Activated CD4-positive, CD25-positive, alpha-beta regulatory T cell treated with anti-CD3 and anti-CD28 coated beads, Interleukin-2, amount 50 U/mL, for 24 hours (primary cell): ENCODE measurements around the gene KNDC1.

Source experiments
- ATAC-seq, 2 donors: fragments of 150-1000 bp; cut with Tn5 transposase; one replicate each; pipeline ENCODE4 v1.10.0; 2021; ENCODE audit warnings: mild to moderate bottlenecking in 1 of 2, moderate library complexity in 1 of 2

KNDC1 gene

DNA sequence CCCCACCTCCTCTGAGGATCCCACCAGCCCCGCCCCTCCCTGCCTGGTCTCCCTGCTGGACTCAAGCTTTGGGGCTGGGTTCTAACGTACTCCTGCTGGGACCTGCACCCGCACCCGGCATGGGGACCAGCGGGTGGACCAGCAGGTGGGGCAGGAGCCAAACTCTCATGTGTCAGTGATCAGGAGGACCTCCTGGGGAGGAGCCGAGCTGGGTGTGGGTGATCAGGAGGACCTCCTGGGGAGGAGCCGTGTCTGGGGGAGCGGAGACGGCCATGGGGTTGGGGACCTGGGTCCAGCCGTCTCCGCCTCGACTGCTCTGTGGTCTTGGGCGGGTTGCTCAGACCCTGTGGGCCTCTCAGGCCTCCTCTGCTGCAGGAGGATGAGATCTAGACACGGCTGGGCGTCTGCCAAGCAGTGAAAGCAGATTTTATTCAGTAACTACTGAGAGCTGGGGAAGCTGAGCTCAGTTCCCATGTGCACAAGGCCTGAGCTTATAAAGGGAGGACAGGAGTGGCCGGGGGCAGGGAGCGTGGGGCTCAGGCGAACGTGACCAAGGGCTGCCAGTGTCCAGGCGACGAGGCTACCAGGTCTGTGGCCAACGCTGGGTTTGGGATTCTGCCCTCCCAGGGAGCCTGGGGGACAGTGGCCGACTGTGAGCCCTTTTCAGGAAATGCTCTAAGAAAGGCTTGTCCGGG lies 36.3 kb downstream of the KNDC1 start:
- no peak for ATAC-seq

DNA sequence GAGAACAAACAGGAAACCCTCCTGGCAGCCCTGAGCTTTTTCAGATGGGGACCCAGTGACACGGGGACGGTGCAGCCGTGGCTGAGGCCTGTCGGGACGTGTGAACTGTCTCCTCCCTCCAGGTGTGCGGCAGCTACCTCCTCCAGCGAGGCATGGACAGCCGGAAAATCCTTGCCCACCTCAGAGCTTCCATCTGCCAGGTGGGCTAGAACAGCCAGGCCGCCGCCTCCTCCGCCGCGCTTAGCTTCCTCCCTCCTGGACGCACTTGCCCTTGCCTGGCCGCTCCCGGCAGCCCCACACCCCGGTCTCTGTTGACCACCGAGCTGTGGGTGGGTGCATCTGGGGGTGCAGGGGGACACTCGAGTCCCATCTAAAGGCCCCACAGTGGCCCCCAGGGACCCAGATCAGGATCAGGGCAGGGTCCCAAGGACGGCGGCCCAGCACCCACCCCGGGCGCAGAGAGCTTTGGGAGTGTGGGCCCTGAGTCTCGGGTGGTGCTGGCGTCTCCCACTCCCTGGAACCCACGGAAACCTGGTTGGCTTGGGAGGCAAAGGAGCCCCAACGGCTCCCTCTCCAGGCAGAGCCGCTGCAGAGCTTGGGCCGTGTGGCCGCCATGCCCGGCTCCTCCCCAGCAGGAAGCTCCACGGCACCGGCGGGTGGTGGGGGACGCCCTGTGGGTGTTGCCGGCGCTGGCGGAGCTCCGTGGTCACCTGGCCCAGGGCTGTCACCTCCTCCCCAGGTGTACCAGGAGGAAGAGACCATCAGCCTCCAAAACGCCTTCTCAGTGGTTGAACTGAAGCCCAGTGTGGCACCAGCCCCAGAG lies 37.1 kb downstream of the KNDC1 start:
- no peak for ATAC-seq

- no peak for ATAC-seq
Measured at GRCh38 chr10:133197786-133198185, 37.8 kb downstream of the KNDC1 start.

- ATAC-seq, result no peak
Measured at GRCh38 chr10:133198206-133198605, 38.2 kb downstream of the KNDC1 start.

GRCh38 chr10:133198621-133199487 lies 38.8 kb downstream of the KNDC1 start:
- no peak for ATAC-seq

DNA sequence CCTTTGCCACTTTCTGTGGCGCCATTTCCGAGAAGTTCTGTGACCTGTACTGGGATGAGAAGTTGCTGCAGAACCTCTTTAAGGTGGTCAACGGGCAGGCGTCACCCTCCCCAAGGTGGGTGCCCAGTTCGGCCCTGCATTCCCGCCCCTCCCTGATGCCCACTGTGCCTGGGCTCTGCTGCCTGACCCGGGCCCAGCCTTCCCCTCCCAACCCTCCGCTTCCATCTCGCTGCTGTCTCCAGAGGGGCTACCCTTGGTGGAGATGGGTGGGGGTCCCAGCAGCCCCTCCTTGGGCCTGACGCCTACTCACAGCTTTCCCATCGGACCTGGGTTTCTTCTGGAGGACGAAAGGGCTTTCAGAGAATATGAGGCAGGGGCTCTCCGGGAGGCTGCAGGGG lies 39.5 kb downstream of the KNDC1 start:
- ATAC-seq, result no peak

GRCh38 chr10:133199992-133200611 lies 40.1 kb downstream of the KNDC1 start:
- no peak for ATAC-seq

DNA sequence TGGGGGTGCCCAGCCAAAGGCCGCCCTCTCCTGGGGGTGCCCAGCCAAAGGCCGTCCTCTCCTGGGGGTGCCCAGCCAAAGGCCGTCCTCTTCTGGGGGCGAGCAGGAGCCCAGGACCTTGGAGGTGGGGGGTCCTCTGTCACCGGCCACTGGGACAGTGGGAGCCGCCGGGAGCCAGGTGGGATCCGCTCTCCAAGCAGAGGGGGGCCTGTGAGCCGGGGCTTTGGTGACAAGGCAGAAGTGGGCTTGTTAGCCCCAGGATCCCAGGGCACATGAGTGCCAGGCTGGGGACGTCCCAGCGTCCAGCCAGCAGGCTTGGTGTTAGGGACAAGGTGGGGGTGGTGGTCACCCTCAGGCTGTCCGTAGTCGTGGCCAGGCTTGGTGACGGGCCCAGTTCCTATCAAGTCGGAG lies 40.6 kb downstream of the KNDC1 start:
- ATAC-seq, result no peak

DNA sequence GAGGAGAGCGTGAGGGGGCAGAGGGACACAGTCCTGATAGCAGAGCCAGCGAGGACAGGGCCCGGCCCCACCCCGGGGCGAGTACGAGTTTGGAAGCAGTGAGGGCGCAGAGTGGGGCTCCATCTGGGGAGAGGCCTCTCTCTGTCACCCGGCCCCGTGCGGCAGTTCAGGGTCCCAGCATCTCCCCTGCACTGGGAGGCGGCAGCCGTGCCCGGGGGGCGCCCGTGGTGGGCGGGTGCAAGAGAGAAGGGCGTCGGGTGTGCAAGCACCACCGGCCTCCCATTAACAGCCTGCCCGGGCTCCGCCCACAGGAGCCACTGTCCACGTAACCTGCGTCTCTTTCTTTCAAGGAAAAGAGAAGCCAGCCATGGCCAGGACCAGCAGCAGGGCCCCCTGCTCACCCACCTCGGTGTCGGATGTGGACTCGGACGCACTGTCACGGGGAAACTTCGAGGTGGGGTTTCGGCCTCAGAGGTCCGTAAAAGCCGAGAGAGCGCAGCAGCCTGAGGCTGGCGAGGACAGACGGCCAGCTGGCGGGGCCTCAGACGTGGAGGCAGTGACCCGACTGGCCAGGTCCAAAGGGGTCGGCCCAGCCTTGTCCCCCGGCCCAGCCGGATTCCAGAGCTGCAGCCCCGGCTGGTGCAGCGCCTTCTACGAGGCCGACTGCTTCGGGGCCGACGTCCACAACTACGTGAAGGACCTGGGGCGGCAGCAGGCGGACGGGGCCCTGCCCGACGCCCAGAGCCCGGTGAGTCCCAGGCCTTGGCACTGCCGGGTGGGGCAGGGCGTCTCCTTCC lies 41.3 kb downstream of the KNDC1 start:
- no peak for ATAC-seq

DNA sequence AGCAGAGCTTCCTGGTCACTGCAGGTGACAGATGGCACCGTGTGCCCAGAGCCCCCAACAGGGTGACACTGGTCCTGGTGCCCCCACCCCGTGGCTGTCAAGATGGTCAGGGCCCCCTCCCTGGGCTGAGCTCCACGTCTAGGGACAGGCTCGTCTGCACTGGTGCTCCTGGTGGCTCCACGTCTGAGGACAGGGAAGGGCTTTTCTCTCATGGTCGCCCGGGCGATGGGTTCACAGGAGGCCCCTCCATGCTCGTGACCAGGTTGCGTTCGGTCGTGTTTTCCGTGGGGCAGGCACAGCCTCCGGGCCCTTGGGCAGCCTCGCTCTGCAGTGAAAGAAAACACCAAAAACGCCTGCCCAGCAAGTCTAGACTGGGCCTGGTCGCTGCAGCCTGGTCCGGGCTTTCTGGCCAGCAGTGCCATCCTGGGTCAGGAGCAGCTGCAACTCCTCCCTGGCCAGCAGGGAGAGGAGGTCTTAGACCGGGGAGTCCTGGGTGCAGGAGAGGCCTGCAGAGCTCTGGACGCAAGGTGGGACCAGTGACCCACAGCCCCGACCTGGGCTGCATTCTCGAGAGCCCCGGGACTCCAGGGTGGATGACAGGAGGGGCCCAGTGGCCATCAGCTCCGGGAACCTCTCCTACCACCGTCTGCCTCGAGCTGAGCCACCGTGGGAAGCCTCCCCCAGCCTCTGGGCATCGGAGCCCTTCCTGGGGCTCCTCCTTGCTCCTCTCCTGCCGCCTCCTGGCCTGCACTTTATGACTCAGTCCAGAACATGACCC lies 42.1 kb downstream of the KNDC1 start:
- ATAC-seq, result no peak

DNA sequence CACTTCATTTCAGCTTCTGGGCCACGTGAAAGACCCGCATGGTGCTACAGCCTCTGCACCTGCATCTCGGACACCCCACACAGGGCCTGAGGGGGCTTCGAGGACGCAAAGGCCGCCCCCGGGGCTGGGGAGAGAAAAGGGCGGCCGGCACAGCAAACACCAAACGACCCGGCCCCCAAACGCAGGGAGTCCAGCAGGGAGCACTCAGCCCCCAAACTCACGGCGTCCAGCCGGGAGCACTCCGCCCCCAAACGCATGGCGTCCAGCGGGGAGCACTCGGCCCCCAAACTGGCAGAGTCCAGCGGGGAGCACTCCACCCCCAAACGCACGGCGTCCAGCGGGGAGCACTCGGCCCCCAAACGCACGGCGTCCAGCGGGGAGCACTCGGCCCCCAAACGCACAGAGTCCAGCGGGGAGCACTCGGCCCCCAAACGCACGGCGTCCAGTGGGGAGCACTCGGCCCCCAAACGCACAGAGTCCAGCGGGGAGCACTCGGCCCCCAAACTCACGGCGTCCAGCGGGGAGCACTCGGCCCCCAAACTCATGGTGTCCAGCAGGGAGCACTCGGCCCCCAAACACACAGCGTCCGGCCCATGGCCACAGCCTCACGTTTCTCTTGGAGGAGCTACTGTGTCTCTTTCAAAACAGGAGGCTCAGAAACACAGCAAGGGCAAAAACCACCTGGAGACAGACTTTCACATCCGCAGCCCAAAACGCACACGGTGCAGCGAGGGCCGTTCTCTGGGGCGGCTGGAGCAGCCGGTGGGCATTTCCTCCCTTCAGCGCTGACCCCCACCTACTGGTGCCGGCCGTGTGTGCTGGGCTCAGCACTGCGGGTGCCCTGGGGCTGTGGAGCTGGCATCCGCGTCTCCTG lies 43.0 kb downstream of the KNDC1 start:
- no peak for ATAC-seq

- no peak for ATAC-seq
Measured at GRCh38 chr10:133203652-133204195, 43.7 kb downstream of the KNDC1 start.

GRCh38 chr10:133204226-133205015 lies 44.4 kb downstream of the KNDC1 start:
- no peak for ATAC-seq

GRCh38 chr10:133205146-133205545 lies 45.1 kb downstream of the KNDC1 start:
- no peak for ATAC-seq

- no peak for ATAC-seq
Measured at GRCh38 chr10:133206356-133207040, 46.5 kb downstream of the KNDC1 start.

GRCh38 chr10:133207041-133207600 lies 47.1 kb downstream of the KNDC1 start:
- ATAC-seq, result no peak

- no peak for ATAC-seq
Measured at GRCh38 chr10:133207627-133208026, 47.6 kb downstream of the KNDC1 start.

DNA sequence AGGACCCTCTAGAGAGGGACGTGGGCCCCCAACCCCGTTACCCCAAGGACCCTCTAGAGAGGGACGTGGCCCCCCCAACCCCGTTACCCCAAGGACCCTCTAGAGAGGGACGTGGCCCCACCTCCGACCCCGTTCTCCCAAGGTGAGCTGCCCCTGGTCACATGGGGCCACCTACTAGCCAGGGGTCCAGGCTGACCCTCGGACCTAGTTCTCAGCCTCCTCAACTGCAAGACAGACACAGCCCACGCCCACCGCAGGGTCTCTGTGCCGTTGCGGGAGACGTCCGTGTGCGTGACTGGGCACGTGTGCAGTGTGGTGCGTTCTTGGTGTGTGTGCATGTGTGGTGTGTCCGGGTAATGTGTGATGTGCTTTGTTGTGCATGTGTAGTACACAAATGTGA lies 48.4 kb downstream of the KNDC1 start:
- no peak for ATAC-seq
